KOPT-K1 (cell line): ENCODE data around the gene NFATC1.
"Not testable (repeated sequence)": the region's sequence is repeated elsewhere in the genome, so short reads cannot be mapped to it uniquely, and the experiment has no call there.

Experiments used
- H3K27ac ChIP-seq: fragments of 200-600 bp; sonication (generic); 2 replicates; pipeline ENCODE4 v1.5.1; 2016; ENCODE audit warnings: antibody characterized with exemption, mild to moderate bottlenecking, low read depth, low read length; ENCODE audit not compliant: poor library complexity, severe bottlenecking
- H3K36me3 ChIP-seq: fragments of 200-600 bp; sonication (generic); 2 replicates; pipeline ENCODE4 v1.5.1; 2017; ENCODE audit warnings: antibody characterized with exemption, mild to moderate bottlenecking, low read length, moderate library complexity; ENCODE audit not compliant: insufficient read depth
- H3K9me3 ChIP-seq: fragments of 200-600 bp; sonication (generic); 2 replicates; pipeline ENCODE4 v1.5.1; 2017; ENCODE audit warnings: antibody characterized with exemption, low read length, mild to moderate bottlenecking; ENCODE audit not compliant: insufficient read depth, poor library complexity, severe bottlenecking

Gene NFATC1

GRCh38 chr18:79503406-79503805, 107.7 kb downstream of the NFATC1 start:
- Histone ChIP-seq H3K27ac (peak overlapping the region; percentile 46), H3K9me3 (peaks cover 22% of the 10 kb centered on the region), H3K36me3 (no peaks in the 10 kb centered on the region)

DNA sequence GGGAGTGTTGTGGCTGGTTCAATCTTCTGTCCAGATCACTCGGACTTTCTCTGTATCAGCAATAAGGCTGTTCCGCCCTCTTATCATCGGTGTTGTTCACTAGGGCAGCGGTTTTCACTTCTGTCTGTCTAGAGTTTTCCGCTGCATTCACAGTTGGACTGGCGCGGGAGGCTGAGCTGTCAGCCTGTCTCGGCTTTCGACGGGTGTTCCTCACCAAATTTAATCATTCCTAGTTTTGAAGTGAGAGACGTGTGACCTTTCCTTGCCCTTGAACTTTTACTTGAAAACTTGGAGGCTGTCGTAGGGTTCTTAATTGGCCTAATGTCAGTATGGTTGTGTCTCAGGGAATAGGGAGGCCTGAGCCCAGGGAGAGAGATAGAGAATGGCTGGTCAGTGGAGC, 108.3 kb downstream of the NFATC1 start:
- Histone ChIP-seq H3K36me3 (no peaks in the 10 kb centered on the region), H3K27ac (peak overlapping the region; percentile 46), H3K9me3 (peaks cover 15% of the 10 kb centered on the region)

DNA sequence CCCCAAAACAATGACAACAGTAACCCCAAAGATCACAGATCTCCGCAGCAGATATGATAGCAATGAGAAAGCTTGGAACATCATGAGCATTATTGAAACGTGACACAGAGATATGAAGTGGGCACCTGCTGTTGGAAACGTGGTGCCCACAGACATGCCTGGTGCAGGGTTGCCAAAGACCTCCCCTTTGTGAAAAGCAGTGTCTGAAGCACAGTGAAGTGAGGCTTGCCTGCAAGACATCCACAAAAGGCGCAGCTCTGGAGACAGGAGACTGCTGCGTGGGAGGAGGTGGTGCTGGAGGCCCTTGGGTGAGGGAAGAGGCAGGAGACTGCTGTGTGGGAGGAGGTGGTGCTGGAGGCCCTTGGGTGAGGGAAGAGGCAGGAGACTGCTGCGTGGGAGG, 108.8 kb downstream of the NFATC1 start:
- peaks cover 11% of the 10 kb centered on the region for H3K9me3 ChIP-seq
- not testable (repeated sequence) for H3K36me3 ChIP-seq
- H3K27ac ChIP-seq = peak overlapping the region; percentile 46

DNA sequence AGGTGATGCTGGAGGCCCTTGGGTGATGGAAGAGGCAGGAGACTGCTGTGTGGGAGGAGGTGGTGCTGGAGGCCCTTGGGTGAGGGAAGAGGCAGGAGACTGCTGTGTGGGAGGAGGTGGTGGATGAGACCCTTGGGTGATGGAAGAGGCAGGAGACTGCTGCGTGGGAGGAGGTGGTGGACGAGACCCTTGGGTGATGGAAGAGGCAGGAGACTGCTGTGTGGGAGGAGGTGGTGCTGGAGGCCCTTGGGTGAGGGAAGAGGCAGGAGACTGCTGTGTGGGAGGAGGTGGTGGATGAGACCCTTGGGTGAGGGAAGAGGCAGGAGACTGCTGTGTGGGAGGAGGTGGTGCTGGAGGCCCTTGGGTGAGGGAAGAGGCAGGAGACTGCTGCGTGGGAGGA, 109.7 kb downstream of the NFATC1 start:
- H3K27ac ChIP-seq = peak overlapping the region; percentile 90

GRCh38 chr18:79506191-79507075, 110.7 kb downstream of the NFATC1 start:
- Histone ChIP-seq H3K27ac (peak overlapping the region; percentile 90), H3K9me3 (no peaks in the 10 kb centered on the region)

More for the DNA sequence above, 109.7 kb downstream of the NFATC1 start:
- not testable (repeated sequence) for H3K36me3 ChIP-seq, H3K9me3 ChIP-seq

DNA sequence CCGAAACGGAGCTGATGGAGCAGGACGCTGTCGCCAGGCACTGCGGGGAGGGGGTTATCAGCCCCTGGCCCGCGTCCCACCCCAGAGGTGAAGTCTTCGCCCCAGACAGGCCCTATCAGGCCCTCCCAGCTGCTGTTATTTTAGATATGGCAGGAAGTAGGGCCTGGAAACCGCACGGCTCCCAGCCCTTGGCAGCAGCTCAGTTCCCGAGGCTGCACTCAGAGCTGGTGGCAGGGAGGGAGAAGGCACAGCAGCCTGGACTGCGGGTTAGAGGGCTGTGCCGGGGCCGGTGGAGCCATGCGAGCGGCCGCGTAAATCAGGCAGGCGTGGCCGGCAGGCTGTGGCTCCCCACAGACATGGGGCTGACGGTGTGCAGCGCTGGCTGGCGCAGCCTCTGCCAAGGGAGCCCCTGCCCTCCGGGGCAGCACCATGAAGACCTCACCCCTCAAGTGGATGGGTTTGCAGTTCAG, 111.4 kb downstream of the NFATC1 start:
- Histone ChIP-seq H3K9me3 (no peaks in the 10 kb centered on the region), H3K27ac (peak overlapping the region; percentile 90), H3K36me3 (no peaks in the 10 kb centered on the region)

More at GRCh38 chr18:79506191-79507075, 110.7 kb downstream of the NFATC1 start:
- H3K36me3 ChIP-seq = no peaks in the 10 kb centered on the region

GRCh38 chr18:79507546-79508480, 112.1 kb downstream of the NFATC1 start:
- Histone ChIP-seq H3K36me3 (no peaks in the 10 kb centered on the region), H3K27ac (peak overlapping the region; percentile 90), H3K9me3 (no peaks in the 10 kb centered on the region)

- no peaks in the 10 kb centered on the region for H3K9me3 ChIP-seq
- peak overlapping the region; percentile 90 for H3K27ac ChIP-seq
- no peaks in the 10 kb centered on the region for H3K36me3 ChIP-seq
Observed at GRCh38 chr18:79508565-79509535, 113.1 kb downstream of the NFATC1 start.

- peak overlapping the region; percentile 90 for H3K27ac ChIP-seq
- H3K36me3 ChIP-seq = no peaks in the 10 kb centered on the region
- no peaks in the 10 kb centered on the region for H3K9me3 ChIP-seq
Observed at GRCh38 chr18:79509536-79509930, 113.8 kb downstream of the NFATC1 start.

DNA sequence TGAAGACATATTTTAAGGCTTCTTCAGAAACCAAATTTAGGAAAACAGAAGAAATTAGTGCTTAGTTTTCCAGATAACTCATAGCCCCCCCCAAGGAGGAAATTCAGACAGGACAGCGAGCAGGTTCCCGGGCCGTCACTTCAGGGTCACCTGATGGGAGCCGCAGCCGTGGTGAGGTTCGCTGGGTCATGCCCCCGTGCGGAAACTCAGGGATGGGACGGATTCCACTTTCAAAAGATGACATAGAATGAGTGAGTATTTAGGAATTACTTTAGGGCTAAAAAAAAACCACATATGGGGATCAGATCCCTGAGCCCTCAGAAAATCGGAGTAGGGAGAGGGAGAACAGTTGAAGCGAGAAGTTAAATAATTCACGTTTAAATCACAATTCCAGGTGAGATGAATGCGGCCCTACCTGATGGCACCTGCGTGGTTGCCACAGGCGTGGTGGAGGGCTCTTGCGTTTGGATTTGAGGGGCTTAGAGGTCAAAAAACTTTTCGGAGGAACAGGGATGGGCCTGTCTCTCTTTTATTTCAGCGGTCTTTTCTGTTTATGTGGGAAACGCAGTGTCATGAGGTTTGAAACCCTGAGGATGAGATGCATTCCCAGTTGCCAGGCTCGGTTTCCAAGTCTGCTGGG, 114.4 kb downstream of the NFATC1 start:
- H3K27ac ChIP-seq = no peak overlapping the region
- H3K36me3 ChIP-seq = no peaks in the 10 kb centered on the region
- no peaks in the 10 kb centered on the region for H3K9me3 ChIP-seq

DNA sequence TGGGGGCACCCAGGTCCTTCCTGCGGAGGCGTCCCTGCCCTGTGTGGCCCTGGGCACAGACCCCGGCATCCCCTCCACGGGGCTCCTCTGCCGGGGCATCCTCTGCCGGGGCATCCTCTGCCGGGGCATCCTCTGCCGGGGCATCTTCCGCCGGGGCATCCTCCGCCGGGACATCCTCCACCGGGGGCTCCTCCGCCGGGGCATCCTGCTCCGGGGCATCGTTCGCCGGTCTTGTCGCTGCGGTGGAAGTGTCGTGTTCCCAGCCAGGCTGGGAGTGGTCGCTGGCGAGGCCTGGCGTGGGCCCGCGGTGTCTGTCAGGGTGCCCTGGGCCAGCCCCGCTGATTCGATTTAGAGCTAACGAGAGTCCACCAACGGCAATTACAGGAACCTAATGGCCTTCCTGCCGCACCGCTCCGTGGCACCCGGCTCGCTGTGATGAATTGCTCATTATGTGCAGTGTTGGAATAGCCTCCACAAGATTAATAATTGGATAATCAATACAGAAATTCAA, 115.1 kb downstream of the NFATC1 start:
- no peaks in the 10 kb centered on the region for H3K9me3 ChIP-seq
- no peaks in the 10 kb centered on the region for H3K36me3 ChIP-seq
- peak overlapping the region; percentile 67 for H3K27ac ChIP-seq

- Histone ChIP-seq H3K27ac (peak overlapping the region; percentile 67), H3K9me3 (no peaks in the 10 kb centered on the region), H3K36me3 (no peaks in the 10 kb centered on the region)
Observed at GRCh38 chr18:79511271-79511670, 115.5 kb downstream of the NFATC1 start.

- H3K27ac ChIP-seq = peak overlapping the region; percentile 67
- H3K9me3 ChIP-seq = no peaks in the 10 kb centered on the region
- no peaks in the 10 kb centered on the region for H3K36me3 ChIP-seq
Observed at GRCh38 chr18:79511671-79512301, 116.1 kb downstream of the NFATC1 start.
